SK-N-MC (cell line): Measurements from ENCODE around the gene PDLIM4.

Experiments
- EZH2 ChIP-seq: fragments of 200-600 bp; sonication (generic); IDR thresholded peaks from one replicate; pipeline ENCODE4 v1.6.1; 2017; ENCODE audit warnings: antibody characterized with exemption
- FOXP2 ChIP-seq: optimal IDR thresholded peaks from 2 replicates; pipeline ENCODE3; 2011; ENCODE audit warnings: mild to moderate bottlenecking, moderate library complexity; ENCODE audit not compliant: insufficient read depth; ENCODE audit errors: extremely low read length, control extremely low read depth
- POLR2AphosphoS5 ChIP-seq: IDR thresholded peaks from 2 replicates; pipeline ENCODE4 v1.6.1; 2012; ENCODE audit warnings: mild to moderate bottlenecking, low read depth, low read length, borderline replicate concordance

DNA sequence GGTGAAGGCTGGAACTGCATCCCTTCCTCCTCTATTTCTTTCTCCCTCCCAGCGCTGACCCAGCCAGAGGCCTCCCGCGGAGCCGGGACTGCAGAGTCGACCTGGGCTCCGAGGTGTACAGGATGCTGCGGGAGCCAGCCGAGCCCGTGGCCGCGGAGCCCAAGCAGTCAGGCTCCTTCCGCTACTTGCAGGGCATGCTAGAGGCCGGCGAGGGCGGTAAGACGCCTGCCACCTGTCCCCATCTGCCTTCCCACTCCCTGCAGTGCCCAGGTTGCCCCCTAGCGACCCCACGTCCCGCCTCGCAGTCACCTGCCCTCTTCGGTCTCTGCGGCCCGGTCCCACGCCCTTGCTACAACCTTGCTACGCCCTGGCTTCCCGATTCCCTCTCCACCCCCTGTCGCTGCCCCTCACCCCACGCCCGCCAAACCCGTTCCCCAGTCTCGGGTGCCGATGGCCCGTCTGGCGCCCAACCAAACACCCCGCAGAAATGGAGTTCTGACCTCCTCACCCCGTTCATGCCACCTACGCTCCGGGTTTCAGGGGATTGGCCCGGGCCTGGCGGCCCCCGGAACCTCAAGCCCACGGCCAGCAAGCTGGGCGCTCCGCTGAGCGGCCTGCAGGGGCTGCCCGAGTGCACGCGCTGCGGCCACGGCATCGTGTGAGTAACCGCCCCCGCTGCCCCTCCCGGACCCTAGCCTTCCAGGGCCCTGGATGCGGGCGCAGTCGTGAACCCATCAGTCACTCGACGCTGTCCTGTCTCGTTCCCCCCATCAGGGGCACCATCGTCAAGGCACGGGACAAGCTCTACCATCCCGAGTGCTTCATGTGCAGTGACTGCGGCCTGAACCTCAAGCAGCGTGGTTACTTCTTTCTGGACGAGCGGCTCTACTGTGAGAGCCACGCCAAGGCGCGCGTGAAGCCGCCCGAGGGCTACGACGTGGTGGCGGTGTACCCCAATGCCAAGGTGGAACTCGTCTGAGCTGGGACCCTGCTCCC, 14.1 kb downstream of the PDLIM4 start:
- TF ChIP-seq POLR2AphosphoS5 = no peak
- no peak for TF ChIP-seq EZH2
- TF ChIP-seq FOXP2 = no peak
